Stimulated activated CD4-positive, alpha-beta T cell treated with anti-CD3 and anti-CD28 coated beads, Interleukin-15, amount 100 ng/mL, for 48 hours (primary cell): ENCODE measurements around the gene CLCN5.

Experiments
- DNase-seq, 2 donors: peaks; one replicate each; pipeline ENCODE4 v3.0.0-alpha.2; 2020; ENCODE audit warnings: low read depth in 2 of 2

CLCN5 gene

DNA sequence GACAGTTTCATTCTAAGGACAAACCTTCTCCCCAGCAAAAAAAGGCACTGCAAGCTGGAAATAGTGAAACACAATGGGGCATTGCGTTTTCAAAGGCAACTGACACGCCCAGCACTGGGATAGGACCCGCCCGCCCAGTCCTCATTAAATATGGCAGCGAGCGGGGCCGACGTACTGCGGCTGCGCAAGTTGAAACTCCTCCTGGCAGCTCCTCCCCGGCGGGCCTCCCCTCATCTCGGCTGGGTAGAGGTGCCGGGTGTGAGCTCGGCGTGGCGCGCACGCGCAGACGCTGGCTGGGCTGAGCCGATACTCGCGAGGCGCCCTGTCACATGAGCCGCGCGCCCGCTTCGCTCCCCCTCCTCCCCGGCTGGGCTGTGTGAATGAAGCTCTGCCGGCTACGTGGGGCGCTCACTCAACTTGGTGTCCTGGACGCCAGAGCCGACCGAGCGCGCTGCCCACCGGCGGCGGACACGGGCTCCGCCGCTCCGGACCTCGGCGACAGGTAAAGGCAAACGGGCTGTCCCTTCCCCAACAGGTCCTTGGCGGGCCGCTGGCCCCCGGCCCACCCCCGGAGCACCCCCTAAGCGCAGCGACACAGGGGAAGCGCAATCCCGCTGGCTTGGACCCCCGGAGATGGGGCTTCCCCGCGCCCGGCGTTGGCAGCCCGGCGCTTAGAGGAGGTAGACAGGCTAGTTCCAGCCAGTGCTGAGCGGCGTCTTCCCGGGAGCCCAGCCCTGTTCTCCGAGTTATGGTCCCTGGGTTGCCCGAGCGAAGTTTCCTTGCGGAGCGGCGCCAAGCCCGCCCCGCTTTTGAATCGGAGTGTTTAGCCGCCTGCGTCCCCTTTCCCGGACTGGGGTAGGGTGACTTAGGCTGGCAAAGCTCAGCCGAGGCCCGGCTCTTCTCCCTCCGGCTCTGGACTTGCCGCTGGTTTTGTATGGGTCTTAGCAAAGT lies at the start of gene CLCN5:
CLCN5 (plus strand) TSS at position 306 of the 951 bp plus-strand sequence. CDS start 2,703 bp downstream, outside the sequence.
- DNase-seq: peak; percentile 83 to 90

DNA sequence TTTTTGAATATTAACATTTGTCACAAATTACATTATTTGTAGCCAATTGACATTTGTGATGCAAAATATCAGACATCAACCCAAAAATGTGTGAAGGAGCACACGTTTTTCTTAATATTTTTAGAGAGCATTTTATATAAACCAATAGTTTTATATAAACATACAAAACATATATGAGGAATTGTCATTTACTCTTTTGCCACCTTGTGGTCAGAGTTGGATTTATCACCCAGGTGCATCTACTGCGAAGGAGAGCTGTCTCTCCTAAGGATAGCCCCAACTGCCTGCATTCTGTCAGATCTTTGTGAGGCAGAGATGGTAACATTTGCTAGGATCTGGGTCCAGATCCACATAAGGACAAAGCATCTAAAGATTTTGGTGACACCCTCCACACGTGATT lies 45.6 kb upstream of the CLCN5 start:
- DNase-seq: no peak

DNA sequence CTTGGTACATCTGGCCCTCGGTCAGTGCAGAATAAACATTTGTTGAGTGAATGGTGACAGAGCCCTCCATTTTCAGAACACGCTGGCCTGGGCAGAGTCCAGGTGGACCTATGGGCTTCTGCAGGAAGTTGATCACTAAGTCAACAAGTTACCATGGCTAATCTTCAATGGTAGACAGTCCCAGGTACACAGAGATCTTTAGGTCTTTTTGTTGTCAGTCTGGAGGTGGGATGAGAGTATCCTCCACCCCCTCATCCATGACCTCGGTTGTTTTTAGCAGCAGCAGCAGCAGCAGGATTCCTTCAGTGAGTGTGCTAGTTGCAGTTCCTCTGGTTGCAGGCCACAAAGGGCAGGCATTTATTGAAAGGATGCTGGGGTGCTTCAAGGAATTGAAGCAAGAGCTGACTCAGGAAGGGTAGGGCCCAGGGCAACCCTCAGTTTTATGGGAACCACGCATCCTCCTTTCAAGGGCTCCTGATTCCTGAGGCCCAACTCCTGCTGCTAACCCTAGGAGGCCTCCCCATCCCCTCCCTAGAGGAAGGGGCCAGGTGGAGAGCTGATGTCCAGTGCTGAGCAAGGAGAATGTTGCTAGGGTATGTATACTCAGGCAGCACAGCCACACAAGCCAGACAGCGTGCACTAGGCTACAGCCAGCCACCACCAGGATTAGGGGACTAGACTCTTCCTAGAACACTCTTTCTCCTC lies 44.8 kb upstream of the CLCN5 start:
- DNase-seq: no peak

DNA sequence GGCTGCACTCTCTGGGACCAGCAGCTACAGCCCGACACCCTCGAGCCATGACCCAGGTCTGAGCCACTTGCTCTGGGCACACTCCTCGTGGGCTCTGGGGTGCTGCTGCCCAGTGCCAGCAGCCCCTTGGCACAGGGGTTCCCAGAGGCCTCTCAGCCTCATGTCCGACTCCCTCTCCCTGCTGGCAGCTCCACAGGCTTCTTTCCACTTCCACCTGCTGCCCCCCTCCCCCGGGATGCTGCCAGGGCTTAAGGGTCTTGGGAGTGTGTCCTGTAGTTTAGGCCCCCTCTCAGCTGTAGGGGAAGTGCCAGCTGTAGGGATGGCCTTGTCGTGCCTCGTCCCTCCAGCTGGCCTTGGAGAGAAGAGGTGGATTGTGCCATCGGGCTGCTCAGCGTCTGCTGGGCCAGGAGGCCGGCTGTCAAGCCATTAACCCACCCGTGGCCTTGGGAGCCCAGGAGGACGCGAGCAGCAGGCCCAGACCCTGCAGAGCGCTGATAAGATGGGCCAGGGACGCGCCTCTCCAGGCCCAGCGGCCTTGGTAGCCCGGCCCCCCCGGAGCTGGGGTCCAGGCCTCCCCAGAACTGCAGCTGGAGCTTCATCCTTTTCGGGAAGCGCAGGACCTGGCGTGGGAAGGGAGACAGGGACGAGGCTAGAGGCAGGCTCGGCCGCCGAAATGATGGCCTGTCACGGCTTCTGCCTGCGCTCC lies 44.1 kb upstream of the CLCN5 start:
- DNase-seq: no peak

DNA sequence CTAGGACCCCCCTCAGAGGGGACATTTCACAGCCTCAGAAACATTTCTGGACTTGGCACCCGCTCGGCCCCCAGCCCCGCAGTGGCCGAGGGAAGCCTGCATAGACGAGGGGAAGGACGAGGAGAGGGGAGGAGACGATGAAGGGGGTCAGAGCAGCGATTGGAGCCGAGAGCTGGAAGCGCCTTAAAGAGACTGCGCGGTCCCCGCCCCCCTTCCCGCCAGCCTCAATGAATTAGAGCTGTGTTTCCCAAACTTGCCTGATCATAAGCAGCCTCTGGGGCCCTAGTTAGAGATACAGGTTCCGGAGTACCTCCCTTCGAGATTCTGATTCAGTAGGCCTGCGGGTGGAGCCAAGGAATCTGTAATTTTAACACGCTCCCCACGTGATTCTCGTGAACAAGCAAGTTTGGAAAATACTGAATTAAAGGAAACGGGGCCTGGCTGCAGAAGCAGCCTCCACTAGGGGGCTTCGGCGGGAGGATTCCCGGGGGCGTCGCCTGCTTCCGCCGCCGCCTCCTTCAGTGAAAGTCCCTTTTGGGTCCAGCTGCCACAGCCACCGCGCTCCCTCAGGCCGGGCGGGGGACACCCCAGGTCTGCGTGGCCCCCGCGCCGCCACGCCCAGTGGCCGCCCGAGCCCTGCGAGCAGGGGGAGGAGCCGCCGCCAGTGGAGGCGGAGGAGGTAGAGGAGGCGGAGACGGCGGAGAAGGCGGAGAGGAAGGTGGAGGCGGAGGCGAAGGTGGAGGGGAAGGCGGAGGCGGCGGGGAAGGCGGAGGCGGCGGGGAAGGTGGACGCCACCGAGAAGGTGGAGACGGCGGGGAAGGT lies 43.4 kb upstream of the CLCN5 start, which contains the start of gene USP27X:
USP27X (plus strand) TSS at position 651 of the 822 bp plus-strand sequence. CDS start 824 bp downstream, outside the sequence.
- DNase-seq: peak in 1 of 2 donors; percentile 56

DNA sequence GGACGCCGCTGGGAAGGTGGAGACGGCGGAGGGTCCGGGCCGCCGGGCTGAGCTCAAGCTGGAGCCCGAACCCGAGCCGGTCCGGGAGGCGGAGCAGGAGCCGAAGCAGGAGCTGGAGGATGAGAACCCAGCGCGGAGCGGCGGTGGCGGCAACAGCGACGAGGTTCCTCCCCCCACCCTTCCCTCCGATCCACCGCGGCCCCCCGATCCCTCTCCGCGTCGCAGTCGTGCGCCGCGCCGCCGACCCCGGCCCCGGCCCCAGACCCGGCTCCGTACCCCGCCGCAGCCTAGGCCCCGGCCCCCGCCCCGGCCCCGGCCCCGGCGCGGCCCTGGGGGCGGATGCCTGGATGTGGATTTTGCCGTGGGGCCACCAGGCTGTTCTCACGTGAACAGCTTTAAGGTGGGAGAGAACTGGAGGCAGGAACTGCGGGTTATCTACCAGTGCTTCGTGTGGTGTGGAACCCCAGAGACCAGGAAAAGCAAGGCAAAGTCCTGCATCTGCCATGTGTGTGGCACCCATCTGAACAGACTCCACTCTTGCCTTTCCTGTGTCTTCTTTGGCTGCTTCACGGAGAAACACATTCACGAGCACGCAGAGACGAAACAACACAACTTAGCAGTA lies 42.6 kb upstream of the CLCN5 start:
- peak in 1 of 2 donors; percentile 8 for DNase-seq

DNA sequence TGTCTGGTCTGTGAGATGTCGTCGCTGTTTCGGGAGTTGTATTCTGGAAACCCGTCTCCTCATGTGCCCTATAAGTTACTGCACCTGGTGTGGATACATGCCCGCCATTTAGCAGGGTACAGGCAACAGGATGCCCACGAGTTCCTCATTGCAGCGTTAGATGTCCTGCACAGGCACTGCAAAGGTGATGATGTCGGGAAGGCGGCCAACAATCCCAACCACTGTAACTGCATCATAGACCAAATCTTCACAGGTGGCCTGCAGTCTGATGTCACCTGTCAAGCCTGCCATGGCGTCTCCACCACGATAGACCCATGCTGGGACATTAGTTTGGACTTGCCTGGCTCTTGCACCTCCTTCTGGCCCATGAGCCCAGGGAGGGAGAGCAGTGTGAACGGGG lies 41.7 kb upstream of the CLCN5 start:
- DNase-seq: no peak

DNA sequence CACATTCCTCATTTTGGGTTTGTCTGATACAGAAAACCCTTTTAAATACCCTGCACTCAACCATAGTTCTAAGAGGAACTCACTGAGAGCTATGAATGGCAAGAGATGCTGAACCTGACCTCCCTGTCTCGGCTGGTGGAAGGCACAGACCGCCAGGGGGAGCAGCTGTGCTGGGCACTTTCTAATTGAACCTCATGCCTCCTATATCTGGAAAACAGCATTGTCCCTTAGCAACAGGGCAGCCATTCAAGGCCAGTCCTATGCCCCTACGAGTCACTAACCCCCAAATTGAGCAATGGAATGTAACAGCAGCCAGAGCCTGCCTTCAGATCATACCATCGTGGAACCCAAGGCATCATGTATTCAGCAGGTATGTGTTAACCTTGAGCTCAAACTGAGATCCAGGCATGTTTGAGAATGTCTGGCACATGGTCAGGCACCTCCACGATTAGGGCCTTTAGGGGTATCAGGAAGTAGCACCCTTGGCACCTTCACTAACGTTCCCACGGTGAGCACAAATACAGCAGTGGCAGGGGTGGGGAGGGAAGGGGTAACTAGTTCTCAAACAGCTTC lies 38.0 kb upstream of the CLCN5 start:
- DNase-seq: peak in 1 of 2 donors; percentile 54

DNA sequence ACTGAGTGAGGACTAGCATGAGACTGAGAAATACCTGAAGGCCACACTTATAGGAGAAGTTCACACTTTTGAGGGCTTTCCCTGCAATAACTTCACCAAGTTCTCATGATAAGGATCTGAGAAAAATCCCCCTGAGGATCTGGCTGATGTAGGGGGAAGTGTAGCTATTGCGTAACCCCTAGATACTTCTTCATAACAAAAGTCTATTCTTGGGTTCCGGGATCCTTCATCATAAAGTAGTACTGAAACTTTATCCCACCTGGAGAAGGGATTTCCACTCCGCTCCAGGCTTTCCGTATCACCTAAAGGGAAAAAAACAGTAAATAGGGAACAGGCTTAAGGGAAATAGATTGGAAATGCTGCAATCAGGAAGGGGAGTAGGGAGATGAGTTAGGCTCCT lies 29.9 kb upstream of the CLCN5 start:
- no peak for DNase-seq

DNA sequence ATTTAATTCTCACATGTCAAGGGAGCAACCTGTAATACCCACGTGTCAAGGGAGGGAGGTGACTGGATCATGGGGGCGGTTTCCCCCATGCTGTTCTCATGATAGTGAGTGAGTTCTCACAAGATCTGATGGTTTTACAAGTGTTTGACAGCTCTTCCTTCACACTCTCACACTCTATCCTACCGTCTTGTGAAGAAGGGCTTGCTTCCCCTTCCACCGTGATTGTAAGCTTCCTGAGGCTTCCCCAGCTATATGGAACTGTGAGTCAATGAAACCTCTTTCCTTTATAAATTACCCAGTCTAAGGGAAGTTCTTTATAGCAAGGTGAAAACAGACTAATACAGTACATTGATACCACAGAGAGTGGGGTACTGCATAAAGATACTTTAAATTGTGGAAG lies 25.4 kb upstream of the CLCN5 start:
- DNase-seq: no peak

DNA sequence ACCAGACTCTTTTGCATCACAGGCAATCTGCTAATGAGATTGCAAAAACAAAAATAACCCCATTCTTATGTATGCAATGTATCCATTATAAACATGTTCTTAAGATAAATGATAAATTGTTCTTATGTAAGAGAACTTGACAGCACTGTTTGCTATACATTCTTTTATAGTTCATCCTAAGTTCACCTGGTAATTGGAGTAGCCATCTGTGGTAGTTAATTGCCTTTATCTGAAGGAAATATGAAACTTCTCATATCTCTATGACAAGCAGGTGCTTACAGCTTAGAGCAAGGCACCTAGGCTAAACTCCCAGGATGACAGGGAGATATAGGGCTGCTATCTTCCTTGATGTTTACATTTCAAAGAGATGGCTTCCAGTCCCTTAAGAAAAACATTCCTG lies 21.3 kb upstream of the CLCN5 start:
- DNase-seq: no peak

DNA sequence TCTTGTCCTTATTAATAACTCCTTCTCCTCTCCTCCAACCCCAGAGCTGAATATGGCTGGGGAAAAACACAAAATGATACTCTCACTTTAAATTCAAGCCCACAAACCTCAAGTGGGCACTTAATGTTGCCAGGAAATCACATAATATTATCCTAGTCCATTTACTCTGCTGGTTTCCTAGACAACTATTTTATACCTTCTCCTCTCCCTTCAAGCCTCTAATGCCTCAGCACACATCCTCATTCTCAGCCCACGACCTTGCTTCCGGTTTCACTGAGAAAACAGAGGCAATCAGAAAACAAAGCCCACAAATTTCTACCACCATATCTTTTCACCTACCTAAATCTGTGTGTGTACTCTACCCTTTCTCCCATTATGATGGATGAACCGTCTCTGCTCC lies 12.1 kb upstream of the CLCN5 start:
- no peak for DNase-seq

DNA sequence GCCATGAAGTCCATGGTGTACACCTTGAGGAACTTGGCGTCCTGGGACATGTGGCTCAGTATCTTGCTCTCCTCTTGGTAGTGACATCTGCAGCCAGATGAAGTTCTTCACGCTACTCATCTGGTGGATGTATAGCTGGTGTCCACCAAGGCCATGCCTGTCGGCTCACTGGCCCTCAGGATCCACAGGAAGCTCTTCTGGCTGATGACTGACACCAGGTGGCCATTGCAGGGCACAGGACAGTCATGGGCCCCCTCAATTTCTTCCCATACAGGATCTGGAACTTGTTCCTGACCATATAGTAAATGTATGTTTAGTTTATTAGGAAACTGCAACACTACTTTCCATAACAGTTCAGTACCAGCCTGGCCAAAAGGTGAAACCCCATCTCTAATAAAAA lies 10.3 kb upstream of the CLCN5 start:
- DNase-seq: no peak

DNA sequence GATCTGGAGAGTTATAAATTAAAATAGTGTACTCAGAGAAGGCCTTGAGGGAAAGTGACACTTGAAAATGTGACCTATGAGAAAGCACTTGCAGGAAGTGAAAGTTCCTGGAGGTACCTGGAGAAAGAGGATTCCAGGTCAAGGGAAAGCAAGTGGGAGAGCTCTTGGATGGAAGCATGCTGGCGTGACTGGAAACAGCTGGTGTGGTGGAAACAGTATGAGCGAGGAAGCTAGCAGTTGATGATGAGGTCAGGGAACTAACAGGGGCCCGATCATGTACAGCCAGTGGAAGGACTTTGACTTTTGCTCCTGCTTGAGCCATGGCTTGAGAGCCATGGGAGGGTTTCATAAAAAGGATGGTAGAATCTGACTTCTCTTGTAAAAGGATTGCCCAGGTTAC lies 9.5 kb upstream of the CLCN5 start:
- DNase-seq: no peak

DNA sequence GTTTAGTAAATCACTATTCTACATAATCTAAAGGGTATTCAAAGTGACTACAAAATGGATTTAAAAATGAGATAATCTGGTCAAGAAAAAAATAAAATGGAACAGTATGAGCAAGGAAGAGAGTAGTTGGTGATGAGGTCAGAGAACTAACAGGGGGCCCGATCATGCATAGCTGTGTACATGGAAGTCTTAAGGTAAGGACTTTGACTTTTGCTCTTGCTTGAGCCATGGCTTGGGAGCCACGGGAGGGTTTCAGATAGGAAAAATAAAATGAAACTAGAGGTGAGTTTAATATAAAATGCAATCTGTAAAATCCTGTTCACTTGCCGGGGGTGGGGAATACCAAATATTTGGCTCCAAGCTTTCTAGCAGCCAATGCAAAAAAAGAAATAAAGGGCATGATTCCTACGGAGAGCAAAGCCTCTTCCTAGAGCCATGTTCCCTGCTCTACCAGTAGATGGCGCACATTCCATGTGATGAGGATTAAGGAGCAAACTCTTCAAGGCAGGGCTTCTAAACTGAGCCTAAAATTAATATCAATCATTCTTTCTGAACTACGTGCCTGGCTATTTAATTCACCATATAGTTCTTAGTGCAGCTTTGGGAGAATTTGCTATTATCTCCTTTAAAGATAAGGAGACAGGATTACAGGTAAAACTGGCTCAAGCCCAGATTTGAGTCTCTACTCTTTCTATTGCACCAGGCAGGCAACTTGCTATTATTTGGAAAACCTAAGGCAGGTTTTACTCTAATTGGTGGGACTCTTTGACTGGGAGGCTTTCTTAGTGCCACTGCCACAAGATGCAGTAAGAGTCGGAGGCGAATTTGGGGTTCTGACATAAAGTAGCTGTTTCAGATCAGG lies 6.8 kb upstream of the CLCN5 start:
- peak; percentile 12 to 49 for DNase-seq

DNA sequence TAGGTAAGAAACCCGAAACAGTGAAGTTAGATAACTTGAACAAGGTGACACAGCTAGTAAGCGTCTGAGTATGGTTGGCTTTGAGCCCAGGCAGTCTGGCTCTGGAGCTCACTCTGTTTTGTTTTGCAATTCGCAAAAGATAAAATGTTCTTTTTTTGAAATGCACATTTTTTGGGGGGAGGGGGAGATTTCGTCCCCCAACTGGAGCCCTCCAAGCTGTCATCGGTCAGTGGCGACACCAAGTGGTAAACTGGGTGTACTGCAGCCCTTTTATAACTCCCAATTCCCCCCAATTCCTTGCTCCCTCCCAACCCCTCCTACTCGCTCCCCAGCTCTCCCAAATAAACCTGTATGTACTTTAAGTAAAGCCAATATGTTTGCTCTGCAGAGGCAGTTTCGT lies 2.8 kb upstream of the CLCN5 start:
- peak in 1 of 2 donors; percentile 15 for DNase-seq

DNA sequence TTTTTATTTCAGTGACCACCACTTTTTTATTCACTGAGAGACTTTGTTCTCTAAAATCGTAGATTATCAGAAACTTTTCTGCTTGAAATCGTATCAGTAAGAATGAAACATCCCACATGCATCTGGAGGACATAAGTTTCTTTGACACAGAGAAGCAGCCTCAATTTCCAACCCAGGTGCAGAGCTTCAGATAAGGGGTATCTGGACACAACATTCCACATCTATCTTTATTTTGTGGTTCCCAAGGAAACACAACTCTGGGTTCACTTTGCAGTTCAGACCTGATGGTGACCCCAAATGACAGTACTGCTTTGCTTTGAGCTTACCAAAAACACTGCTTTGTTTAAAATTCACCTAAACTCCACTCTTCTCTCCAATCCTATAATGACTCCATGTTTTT lies 1.3 kb upstream of the CLCN5 start:
- DNase-seq: no peak

DNA sequence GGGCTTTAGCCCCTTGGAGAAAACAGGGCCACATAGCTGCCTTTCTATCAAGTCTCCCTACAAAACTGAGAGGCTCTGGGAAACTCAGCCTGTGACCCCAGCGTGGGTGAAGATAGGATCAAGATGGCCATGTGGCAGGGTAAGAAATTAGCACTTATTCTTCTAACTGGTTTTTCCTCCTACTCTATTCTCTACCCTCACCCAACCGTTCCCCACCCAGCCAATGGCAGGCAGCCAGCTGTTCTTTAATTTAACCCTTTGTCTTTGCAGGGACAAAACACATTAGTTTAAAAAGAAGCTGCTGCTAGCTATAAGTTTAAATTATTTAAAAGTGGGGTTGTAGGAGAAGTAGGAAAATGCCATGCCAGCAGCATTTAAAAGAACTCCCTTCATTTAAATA lies 2.8 kb downstream of the CLCN5 start:
- DNase-seq: no peak

DNA sequence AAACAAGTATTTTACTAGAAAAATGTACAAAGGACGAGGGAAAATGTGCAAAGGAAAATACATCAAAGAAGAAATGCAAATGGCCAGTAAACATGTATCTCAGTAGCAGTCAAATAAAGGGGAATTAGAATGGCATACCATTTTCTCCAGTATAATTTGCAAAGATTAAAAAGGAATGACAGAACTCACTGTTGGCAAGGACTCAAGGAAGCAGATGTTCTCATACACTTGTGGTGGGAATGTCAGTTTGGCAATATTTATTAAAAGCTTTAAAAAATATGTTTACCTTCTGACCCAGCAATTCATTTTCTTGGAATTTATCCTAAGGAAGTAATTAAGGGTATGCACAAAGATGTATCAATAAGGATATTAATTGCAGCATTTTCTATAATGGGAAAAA lies 7.6 kb downstream of the CLCN5 start:
- DNase-seq: no peak

DNA sequence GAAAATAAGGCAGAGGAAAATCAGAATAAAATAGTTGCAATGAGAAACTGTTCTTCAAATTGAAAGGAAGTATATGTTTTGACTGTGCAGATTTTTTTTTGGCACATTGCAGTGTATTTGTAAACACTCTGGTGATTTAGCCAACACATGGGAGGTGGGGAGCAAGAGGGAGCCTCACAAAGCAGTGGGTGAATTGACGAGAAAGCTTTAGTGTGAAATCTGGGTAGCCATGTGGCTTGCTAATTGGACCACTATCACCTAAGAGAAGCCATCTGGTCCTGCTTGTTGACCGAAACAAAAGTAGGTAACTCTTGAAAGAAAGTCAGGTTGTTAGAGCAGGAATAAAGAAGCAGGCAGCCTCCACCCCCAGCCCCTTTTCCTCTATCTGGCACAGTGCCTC lies 10.4 kb downstream of the CLCN5 start:
- no peak for DNase-seq
